GM23338 (cell line): ENCODE measurements around the gene GRID2. TPM values are rescaled to one million over a fixed set of nuclear protein-coding genes. Genes with fewer than 3 reads are reported as not detected.

Experiments
- ATAC-seq: fragments of 200-7000 bp; cut with Tn5 transposase; 3 replicates; pipeline ENCODE4 v1.9.1; 2020
- DNase-seq: peaks from one replicate; pipeline ENCODE4 v3.0.0-alpha.2; 2015; ENCODE audit warnings: low spot score
- H2AFZ ChIP-seq: fragments of 200-600 bp; sonication (generic); 2 replicates; pipeline ENCODE4 v1.8.0; 2016; ENCODE audit warnings: antibody characterized with exemption, mild to moderate bottlenecking, moderate library complexity
- H3F3A ChIP-seq: fragments of 200-600 bp; sonication (generic); replicated peaks from 2 replicates; pipeline ENCODE4 v1.8.0; 2017; ENCODE audit warnings: antibody characterized with exemption, mixed run types, low read depth
- H3K27ac ChIP-seq: fragments of 200-600 bp; sonication (generic); 2 replicates; pipeline ENCODE4 v1.6.1; 2016; ENCODE audit warnings: low read depth
- H3K27me3 ChIP-seq: fragments of 200-600 bp; sonication (generic); 2 replicates; pipeline ENCODE4 v1.8.0; 2016; ENCODE audit warnings: mild to moderate bottlenecking, mixed run types, moderate library complexity; ENCODE audit not compliant: insufficient read depth
- H3K36me3 ChIP-seq: fragments of 200-600 bp; sonication (generic); 2 replicates; pipeline ENCODE4 v1.8.0; 2016; ENCODE audit warnings: mild to moderate bottlenecking; ENCODE audit not compliant: insufficient read depth
- H3K4me1 ChIP-seq: fragments of 200-600 bp; sonication (generic); 2 replicates; pipeline ENCODE4 v1.8.0; 2016; ENCODE audit warnings: mild to moderate bottlenecking, moderate library complexity; ENCODE audit not compliant: insufficient read depth
- H3K4me2 ChIP-seq: fragments of 200-600 bp; sonication (generic); 2 replicates; pipeline ENCODE4 v1.7.1; 2017; ENCODE audit warnings: mixed run types
- H3K4me3 ChIP-seq: fragments of 200-600 bp; sonication (generic); 2 replicates; pipeline ENCODE4 v1.6.1; 2016; ENCODE audit warnings: mixed run types
- H3K79me2 ChIP-seq: fragments of 200-600 bp; sonication (generic); replicated peaks from 2 replicates; pipeline ENCODE4 v1.8.0; 2017; ENCODE audit warnings: mild to moderate bottlenecking; ENCODE audit not compliant: insufficient read depth
- H3K9me2 ChIP-seq: fragments of 200-600 bp; sonication (generic); 2 replicates; pipeline ENCODE4 v1.8.0; 2017; ENCODE audit not compliant: insufficient read depth
- H4K20me1 ChIP-seq: fragments of 200-600 bp; sonication (generic); replicated peaks from 2 replicates; pipeline ENCODE4 v1.8.0; 2017; ENCODE audit warnings: mild to moderate bottlenecking; ENCODE audit not compliant: insufficient read depth
- H3K27ac Mint-ChIP-seq: 2 replicates; pipeline ENCODE4 v1.8.0; 2020; ENCODE audit warnings: inconsistent platforms, mild to moderate bottlenecking, moderate library complexity, mixed read lengths
- H3K27me3 Mint-ChIP-seq: 3 replicates; pipeline ENCODE4 v1.8.0; 2022; ENCODE audit warnings: low read depth, mild to moderate bottlenecking, moderate library complexity, mixed read lengths, inconsistent platforms; ENCODE audit not compliant: insufficient read depth, poor library complexity
- H3K36me3 Mint-ChIP-seq: 3 replicates; pipeline ENCODE4 v1.8.0; 2021; ENCODE audit warnings: low read depth, mild to moderate bottlenecking, inconsistent platforms, moderate library complexity, mixed read lengths
- H3K4me1 Mint-ChIP-seq: 3 replicates; pipeline ENCODE4 v1.8.0; 2020; ENCODE audit warnings: mild to moderate bottlenecking, inconsistent platforms, mixed read lengths
- H3K4me3 Mint-ChIP-seq: 3 replicates; pipeline ENCODE4 v1.8.0; 2021; ENCODE audit warnings: moderate library complexity, mild to moderate bottlenecking, inconsistent platforms, mixed read lengths
- H3K9me3 Mint-ChIP-seq: 3 replicates; pipeline ENCODE4 v1.8.0; 2020; ENCODE audit warnings: moderate library complexity, mild to moderate bottlenecking, inconsistent platforms, mixed read lengths
- CREB1 ChIP-seq: fragments of 250-450 bp; sonication (Bioruptor Pico); IDR thresholded peaks from 2 replicates; pipeline ENCODE4 v1.5.0; 2020; ENCODE audit warnings: low read depth, mild to moderate bottlenecking, moderate library complexity
- EZH2 ChIP-seq: fragments of 200-600 bp; sonication (generic); IDR thresholded peaks from one replicate; pipeline ENCODE4 v1.8.0; 2017; ENCODE audit warnings: antibody characterized with exemption, mild to moderate bottlenecking, low read depth; ENCODE audit not compliant: unreplicated experiment
- EZH2phosphoT487 ChIP-seq: fragments of 200-600 bp; sonication (generic); IDR thresholded peaks from one replicate; pipeline ENCODE4 v1.8.1; 2018; ENCODE audit warnings: antibody characterized with exemption; ENCODE audit not compliant: unreplicated experiment
- JUNB ChIP-seq: IDR thresholded peaks from one replicate; pipeline ENCODE4 v1.6.1; 2016; ENCODE audit warnings: antibody characterized with exemption; ENCODE audit not compliant: unreplicated experiment
- NANOG ChIP-seq: IDR thresholded peaks from 2 replicates; pipeline ENCODE4 v1.6.1; 2016; ENCODE audit warnings: antibody characterized with exemption, borderline replicate concordance
- POLR2AphosphoS5 ChIP-seq: IDR thresholded peaks from 2 replicates; pipeline ENCODE4 v1.6.1; 2016; ENCODE audit warnings: antibody characterized with exemption, low read depth
- REST ChIP-seq: IDR thresholded peaks from one replicate; pipeline ENCODE4 v1.6.1; 2018; ENCODE audit warnings: antibody characterized with exemption; ENCODE audit not compliant: unreplicated experiment
- STAT1 ChIP-seq: IDR thresholded peaks from one replicate; pipeline ENCODE4 v1.6.1; 2016; ENCODE audit warnings: antibody characterized with exemption; ENCODE audit not compliant: unreplicated experiment
- ZNF114 ChIP-seq: fragments of 250-450 bp; sonication (Bioruptor Pico); IDR thresholded peaks from 2 replicates; pipeline ENCODE4 v1.5.0; 2020; ENCODE audit warnings: mild to moderate bottlenecking, moderate library complexity
- ZNF331 ChIP-seq: fragments of 250-450 bp; sonication (Bioruptor Pico); IDR thresholded peaks from 2 replicates; pipeline ENCODE4 v1.5.0; 2020; ENCODE audit warnings: low read depth, mild to moderate bottlenecking, moderate library complexity
- polyA plus RNA-seq: library from polyadenylated mRNA; unstranded; fragments of >200 nt; fragmentation: Nextera tagmentation; extraction: Ambion mirVana; gene quantifications from 2 replicates; pipeline ENCODE4 v1.2.1, GENCODE V29; 2016
- total RNA-seq: library from RNA; depleted of rRNA; stranded (reverse); fragments of >200 nt; shearing (Covaris generic); gene quantifications from 2 replicates; pipeline ENCODE4 v1.2.3, GENCODE V29; 2014
- TF ChIP-seq, protein P1 (sequence below): IDR thresholded peaks from 2 replicates; pipeline ENCODE4 v1.6.1; 2016; ENCODE audit warnings: antibody characterized with exemption
- TF ChIP-seq, protein P2 (sequence below), 2 experiments: fragments of 200-600 bp in 1 of 2; sonication (generic) in 1 of 2; conservative IDR thresholded peaks; 2 replicates each; pipeline versions ENCODE4 v1.5.1 to v1.6.1; 2016 to 2017; ENCODE audit warnings: antibody characterized with exemption in 2 of 2, low read depth in 2 of 2, mild to moderate bottlenecking in 2 of 2, moderate library complexity in 1 of 2

The GRID2 gene
- total and polyA plus RNA-seq, 2 experiments from 2014 or later, result 19.9 to 65.4 TPM

- H3K4me1 Mint-ChIP-seq, result peaks cover 20% of the 10 kb centered on the region
- no peak for DNase-seq
- no peak for ATAC-seq
- peak overlapping the region; percentile 17 for H3K27ac Mint-ChIP-seq
- Histone ChIP-seq H4K20me1 (no peaks in the 10 kb centered on the region), H3K27me3 (no peaks in the 10 kb centered on the region), H3K4me3 (no peak overlapping the region), H3K27ac (peak overlapping the region; percentile 15; the same call in 1 of the 2 replicates), H3K36me3 (no peaks in the 10 kb centered on the region), H3K9me2 (no peaks in the 10 kb centered on the region), H3K79me2 (peaks cover 91% of the 10 kb centered on the region), H3F3A (no peaks in the 10 kb centered on the region), H2AFZ (no peak overlapping the region), H3K4me2 (0 out of 2 replicates have a peak overlapping the region, but pooled peaks have one; percentile 12), H3K4me1 (peaks cover 37% of the 10 kb centered on the region)
- H3K27me3 Mint-ChIP-seq, result peaks cover 4% of the 10 kb centered on the region
- H3K36me3 Mint-ChIP-seq, result peaks cover 16% of the 10 kb centered on the region
- H3K4me3 Mint-ChIP-seq, result no peak overlapping the region
- no peaks in the 10 kb centered on the region for H3K9me3 Mint-ChIP-seq
- TF ChIP-seq ZNF331 (CRISPR knock-in tag), result no peak
- no peak for TF ChIP-seq POLR2AphosphoS5
- TF ChIP-seq, protein P1, sequence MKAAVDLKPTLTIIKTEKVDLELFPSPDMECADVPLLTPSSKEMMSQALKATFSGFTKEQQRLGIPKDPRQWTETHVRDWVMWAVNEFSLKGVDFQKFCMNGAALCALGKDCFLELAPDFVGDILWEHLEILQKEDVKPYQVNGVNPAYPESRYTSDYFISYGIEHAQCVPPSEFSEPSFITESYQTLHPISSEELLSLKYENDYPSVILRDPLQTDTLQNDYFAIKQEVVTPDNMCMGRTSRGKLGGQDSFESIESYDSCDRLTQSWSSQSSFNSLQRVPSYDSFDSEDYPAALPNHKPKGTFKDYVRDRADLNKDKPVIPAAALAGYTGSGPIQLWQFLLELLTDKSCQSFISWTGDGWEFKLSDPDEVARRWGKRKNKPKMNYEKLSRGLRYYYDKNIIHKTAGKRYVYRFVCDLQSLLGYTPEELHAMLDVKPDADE, result no peak
Measured at GRCh38 chr4:92529510-92529909, 225.7 kb downstream of the GRID2 start.

GRCh38 chr4:92535599-92535998, 231.8 kb downstream of the GRID2 start:
- Histone ChIP-seq H2AFZ (no peak overlapping the region), H3K27ac (no peak overlapping the region; the same call in 1 of the 2 replicates), H3K4me3 (no peak overlapping the region), H3K27me3 (no peaks in the 10 kb centered on the region), H3K4me1 (no peaks in the 10 kb centered on the region), H3K9me2 (0 out of 2 replicates have a peak, but pooled peaks cover 4% of the 10 kb centered on the region), H3K79me2 (peaks cover 77% of the 10 kb centered on the region), H4K20me1 (no peaks in the 10 kb centered on the region), H3F3A (no peaks in the 10 kb centered on the region), H3K4me2 (no peak overlapping the region), H3K36me3 (no peaks in the 10 kb centered on the region)
- Mint-ChIP-seq H3K9me3 (peaks cover 10% of the 10 kb centered on the region; the same call in 2 of the 3 replicates), H3K4me3 (no peak overlapping the region), H3K4me1 (no peaks in the 10 kb centered on the region; the same call in 2 of the 3 replicates), H3K27ac (no peak overlapping the region), H3K27me3 (peaks cover 4% of the 10 kb centered on the region), H3K36me3 (peaks cover 63% of the 10 kb centered on the region)
- ATAC-seq, result no peak
- DNase-seq, result no peak
- no peak for TF ChIP-seq REST
- TF ChIP-seq, protein P2, sequence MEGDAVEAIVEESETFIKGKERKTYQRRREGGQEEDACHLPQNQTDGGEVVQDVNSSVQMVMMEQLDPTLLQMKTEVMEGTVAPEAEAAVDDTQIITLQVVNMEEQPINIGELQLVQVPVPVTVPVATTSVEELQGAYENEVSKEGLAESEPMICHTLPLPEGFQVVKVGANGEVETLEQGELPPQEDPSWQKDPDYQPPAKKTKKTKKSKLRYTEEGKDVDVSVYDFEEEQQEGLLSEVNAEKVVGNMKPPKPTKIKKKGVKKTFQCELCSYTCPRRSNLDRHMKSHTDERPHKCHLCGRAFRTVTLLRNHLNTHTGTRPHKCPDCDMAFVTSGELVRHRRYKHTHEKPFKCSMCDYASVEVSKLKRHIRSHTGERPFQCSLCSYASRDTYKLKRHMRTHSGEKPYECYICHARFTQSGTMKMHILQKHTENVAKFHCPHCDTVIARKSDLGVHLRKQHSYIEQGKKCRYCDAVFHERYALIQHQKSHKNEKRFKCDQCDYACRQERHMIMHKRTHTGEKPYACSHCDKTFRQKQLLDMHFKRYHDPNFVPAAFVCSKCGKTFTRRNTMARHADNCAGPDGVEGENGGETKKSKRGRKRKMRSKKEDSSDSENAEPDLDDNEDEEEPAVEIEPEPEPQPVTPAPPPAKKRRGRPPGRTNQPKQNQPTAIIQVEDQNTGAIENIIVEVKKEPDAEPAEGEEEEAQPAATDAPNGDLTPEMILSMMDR (conservative IDR thresholded peaks at IDR 0.05; ENCODE audit: low read depth in 2 of 2), result no peak
- TF ChIP-seq CREB1, result no peak
- no peak for TF ChIP-seq NANOG
- no peak for TF ChIP-seq STAT1
- TF ChIP-seq JUNB, result no peak
- no peak for TF ChIP-seq POLR2AphosphoS5
- TF ChIP-seq ZNF114 (CRISPR knock-in tag), result no peak
- no peak for TF ChIP-seq EZH2
- no peak for TF ChIP-seq ZNF331 (CRISPR knock-in tag)
- TF ChIP-seq EZH2phosphoT487, result no peak
